K562 (cell line): ENCODE data around the gene MYO1F. TPM values are rescaled to one million over a fixed set of nuclear protein-coding genes. Genes with fewer than 3 reads are reported as not detected.

Experiments
- ATAC-seq: fragments of 200-7000 bp; cut with Tn5 transposase; 3 replicates; pipeline ENCODE4 v1.9.1; 2020; ENCODE audit warnings: moderate library complexity
- BruUV-seq: library from RNA; stranded (reverse); fragments of 400-500 nt; replicated peaks from 2 replicates; lab custom pipeline; 2021; lab: Mats Ljungman, UMichigan
- CTCF ChIA-PET: fragments of 300-600 bp; formaldehyde crosslinking; extraction: SDS; loops from one replicate; lab custom pipeline; 2021; ENCODE audit warnings: low intra/inter-chr PET ratio; lab: Yijun Ruan, JAX
- POLR2A ChIA-PET: fragments of 300-600, 350-650 bp; sonication (Branson Sonifier 250); formaldehyde crosslinking; extraction: SDS; loops from one replicate; lab custom pipeline; 2021; ENCODE audit warnings: antibody characterized with exemption, inconsistent platforms; lab: Yijun Ruan, JAX
- DNase-seq, 4 experiments: peaks; one replicate each; pipeline versions ENCODE4 v3.0.0 to v3.0.0-alpha.2; 2011 to 2018; ENCODE audit warnings: low spot score in 3 of 4, mixed read lengths in 3 of 4; ENCODE audit errors: extremely low read depth in 1 of 4
- FAIRE-seq: peaks from 2 replicates; lab custom pipeline; 2011; peaks lifted over from hg19 to GRCh38; lab: Jason Lieb, UNC
- H2AFZ ChIP-seq: 2 replicates; pipeline ENCODE4 v1.6.0; 2011; ENCODE audit warnings: low read depth, low read length, control low read depth, inconsistent platforms
- H3K27ac ChIP-seq: fragments of 200-600 bp; 3 replicates; pipeline ENCODE4 v1.8.0; 2011; ENCODE audit warnings: low read depth, mild to moderate bottlenecking, control low read depth, inconsistent platforms, low read length, moderate library complexity, mixed read lengths; ENCODE audit errors: extremely low read depth
- H3K27me3 ChIP-seq, 2 experiments: fragments of 300-600 bp in 1 of 2; 2 replicates in 1 of 2; 3 replicates in 1 of 2; pipeline versions ENCODE4 v1.6.0 to v1.8.0; 2011; ENCODE audit warnings: inconsistent platforms in 2 of 2, low read length in 2 of 2, mild to moderate bottlenecking in 1 of 2, mixed read lengths in 1 of 2, moderate library complexity in 1 of 2; ENCODE audit not compliant: control insufficient read depth in 2 of 2, insufficient read depth in 2 of 2
- H3K36me3 ChIP-seq: fragments of 300-600 bp; 3 replicates; pipeline ENCODE4 v1.8.0; 2011; ENCODE audit warnings: mild to moderate bottlenecking, low read length, inconsistent platforms; ENCODE audit not compliant: control insufficient read depth, insufficient read depth
- H3K4me1 ChIP-seq, 2 experiments: fragments of 200-600 bp in 1 of 2; replicated peaks in 1 of 2; 2 replicates in 1 of 2; 3 replicates in 1 of 2; pipeline versions ENCODE4 v1.5.1 to v1.8.0; 2011; ENCODE audit warnings: inconsistent platforms in 2 of 2, low read length in 2 of 2, mild to moderate bottlenecking in 1 of 2, mixed read lengths in 1 of 2, moderate library complexity in 1 of 2; ENCODE audit not compliant: control insufficient read depth in 2 of 2, insufficient read depth in 2 of 2
- H3K4me2 ChIP-seq: 2 replicates; pipeline ENCODE4 v1.6.1; 2011; ENCODE audit warnings: low read length, control low read depth, inconsistent platforms, mixed read lengths; ENCODE audit not compliant: insufficient read depth
- H3K4me3 ChIP-seq: fragments of 200-600 bp; sonication (generic), shearing (Covaris generic); 2 replicates; pipeline ENCODE4 v1.5.1; 2016; ENCODE audit warnings: control low read depth, inconsistent platforms
- H3K79me2 ChIP-seq: fragments of 200-600 bp; 3 replicates; pipeline ENCODE4 v1.8.0; 2011; ENCODE audit warnings: low read length, inconsistent platforms; ENCODE audit not compliant: control insufficient read depth, insufficient read depth
- H3K9ac ChIP-seq, 2 experiments: 2 replicates each; pipeline versions ENCODE4 v1.6.0 to v1.6.1; 2011; ENCODE audit warnings: low read depth in 2 of 2, low read length in 2 of 2, control low read depth in 1 of 2, inconsistent platforms in 1 of 2, mild to moderate bottlenecking in 1 of 2, mixed read lengths in 1 of 2; ENCODE audit not compliant: insufficient read depth in 1 of 2
- H3K9me1 ChIP-seq: one replicate; pipeline ENCODE4 v1.6.0; 2011; ENCODE audit warnings: inconsistent platforms, mild to moderate bottlenecking, low read length, moderate library complexity; ENCODE audit not compliant: control insufficient read depth, insufficient read depth
- H3K9me3 ChIP-seq: replicated peaks from 2 replicates; pipeline ENCODE4 v1.5.1; 2011; ENCODE audit warnings: low read depth, low read length, inconsistent platforms; ENCODE audit not compliant: control insufficient read depth, insufficient read depth
- H4K20me1 ChIP-seq: replicated peaks from 2 replicates; pipeline ENCODE4 v1.6.1; 2011; ENCODE audit warnings: low read length, inconsistent platforms, mixed read lengths; ENCODE audit not compliant: control insufficient read depth, insufficient read depth
- CEBPG ChIP-seq, 3 experiments: fragments of 200-800 bp in 1 of 3; sonication (Bioruptor generic) in 1 of 3; sonication (generic) in 1 of 3; formaldehyde crosslinking in 1 of 3; IDR thresholded peaks in 2 of 3; conservative IDR thresholded peaks in 1 of 3; 2 replicates each; pipeline versions ENCODE4 v1.6.1 to v1.8.0; 2016 to 2022; ENCODE audit warnings: missing compliant biosample characterization in 2 of 3, missing genetic modification characterization in 2 of 3, mild to moderate bottlenecking in 1 of 3, missing genetic modification reagents in 1 of 3
- GTF3C2 ChIP-seq: IDR thresholded peaks from 3 replicates; pipeline ENCODE4 v1.6.1; 2011; ENCODE audit warnings: borderline replicate concordance, mild to moderate bottlenecking, moderate library complexity; ENCODE audit not compliant: insufficient read length; ENCODE audit errors: extremely low read depth
- PRMT5 ChIP-seq: sonication (generic); formaldehyde crosslinking; IDR thresholded peaks from 2 replicates; pipeline ENCODE4 v1.5.0; 2020; ENCODE audit warnings: missing genetic modification reagents
- RBFOX2 ChIP-seq: fragments of 200-400 bp; formaldehyde crosslinking; IDR thresholded peaks from 2 replicates; pipeline ENCODE4 v1.6.1; 2017; ENCODE audit warnings: low read depth, mild to moderate bottlenecking, low read length, moderate library complexity
- SMAD2 ChIP-seq: fragments of 150-350 bp; IDR thresholded peaks from 2 replicates; pipeline ENCODE4 v1.6.1; 2014; ENCODE audit warnings: low read depth, mild to moderate bottlenecking, low read length
- SRSF9 ChIP-seq: fragments of 200-400 bp; formaldehyde crosslinking; IDR thresholded peaks from 2 replicates; pipeline ENCODE4 v1.6.1; 2017; ENCODE audit warnings: low read depth, low read length, borderline replicate concordance
- STAT5A ChIP-seq: IDR thresholded peaks from 2 replicates; pipeline ENCODE4 v1.6.1; 2012; ENCODE audit warnings: low read length, inconsistent platforms, borderline replicate concordance
- YY1 ChIP-seq, 3 experiments: IDR thresholded peaks; 2 replicates each; pipeline ENCODE4 v1.6.1; 2011; ENCODE audit warnings: low read length in 2 of 3, mild to moderate bottlenecking in 2 of 3, moderate library complexity in 2 of 3, borderline replicate concordance in 1 of 3, control low read depth in 1 of 3, low read depth in 1 of 3; ENCODE audit not compliant: insufficient read depth in 3 of 3, insufficient replicate concordance in 2 of 3, control insufficient read depth in 1 of 3, insufficient read length in 1 of 3; ENCODE audit errors: extremely low read depth in 1 of 3
- ZFP36 ChIP-seq: fragments of 150-350 bp; IDR thresholded peaks from 2 replicates; pipeline ENCODE4 v1.6.1; 2018; ENCODE audit warnings: low read length, low read depth; ENCODE audit not compliant: partially characterized antibody
- ZFP91 ChIP-seq: sonication (generic); formaldehyde crosslinking; IDR thresholded peaks from 2 replicates; pipeline ENCODE4 v1.8.0; 2022; ENCODE audit warnings: mild to moderate bottlenecking, missing genetic modification reagents
- ZNF121 ChIP-seq: sonication (generic); formaldehyde crosslinking; conservative IDR thresholded peaks from 2 replicates; pipeline ENCODE4 v1.8.0; 2022; ENCODE audit warnings: missing genetic modification reagents
- WGBS: fragments of 100-300 bp; shearing (Covaris generic); methylation state at CpG from one replicate; pipeline ENCODE4 v1.1.6; 2016; ENCODE audit warnings: low coverage, mixed read lengths; ENCODE audit not compliant: insufficient coverage; ENCODE audit errors: missing lambda C conversion rate; 5-methylcytosine and 5-hydroxymethylcytosine counted together
- in situ Hi-C: fragments of 300-500 bp; cut with MboI; formaldehyde crosslinking; loops from 4 replicates; pipeline ENCODE4 v1.15.0; 2018; ENCODE audit warnings: inconsistent platforms, mixed read lengths
- intact Hi-C: fragments of 100-400 bp; cut with micrococcal nuclease; formaldehyde crosslinking; loops from 2 replicates; pipeline ENCODE4 v1.14.2; 2022
- polyA plus RNA-seq, 8 experiments: library from polyadenylated mRNA; depleted of rRNA in 4 of 8; stranded (reverse) in 5 of 8; unstranded in 3 of 8; fragments of >200 nt; fragmentation: Nextera tagmentation in 2 of 8; fragmentation: Illumina TruSeq in 1 of 8; extraction: Ambion mirVana in 2 of 8; extraction: Trizol in 1 of 8; gene quantifications; 2 replicates each; pipeline versions ENCODE4 v1.2.1 to v1.2.3, GENCODE V29; 2011 to 2014; ENCODE audit warnings: inconsistent platforms in 1 of 8, missing spikeins in 1 of 8
- total RNA-seq, 7 experiments: library from RNA; depleted of rRNA in 6 of 7; stranded (reverse); fragments of >200 nt in 6 of 7; fragmentation: Illumina TruSeq in 2 of 7; extraction: Trizol in 2 of 7; gene quantifications; 2 replicates each; pipeline versions ENCODE4 v1.2.1 to v1.2.3, GENCODE V29; 2011 to 2021; ENCODE audit warnings: low replicate concordance in 1 of 7

The MYO1F gene
- total and polyA plus RNA-seq, 9 of the 15 experiments (the other 6 are each of a cell fraction or from before 2014, with no cell fraction given), result 0.78 to 9.4 (median 4.3) TPM

DNA sequence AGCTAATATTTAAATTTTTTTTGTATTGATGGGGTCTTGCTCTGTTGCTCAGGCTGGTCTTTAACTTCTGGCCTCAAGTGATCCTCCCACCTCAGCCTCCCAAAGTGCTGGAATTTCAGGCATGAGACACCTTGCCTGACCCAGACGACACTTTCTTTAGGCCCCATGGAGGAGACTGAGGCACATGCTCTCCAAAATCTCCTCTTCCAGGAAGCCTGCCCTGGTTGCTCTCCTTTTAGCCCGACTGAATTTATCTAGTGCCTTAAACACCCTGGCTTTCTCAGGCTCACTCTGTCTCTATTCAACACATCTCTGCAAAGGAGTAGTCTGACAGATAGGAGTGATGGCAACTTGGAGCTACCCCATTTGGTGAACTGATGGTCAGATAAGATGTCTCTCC lies 18.9 kb downstream of the MYO1F start:
- TF ChIP-seq YY1 (IDR thresholded peaks at IDR 0.05; ENCODE audit: borderline replicate concordance in 1 of 3, control insufficient read depth in 1 of 3, extremely low read depth in 1 of 3, insufficient read depth in 3 of 3, insufficient read length in 1 of 3, insufficient replicate concordance in 2 of 3, low read depth in 1 of 3, low read length in 2 of 3) (no peak), GTF3C2 (no peak), CEBPG (CRISPR knock-in tag; IDR thresholded peaks at IDR 0.05) (no peak), CEBPG (tag; conservative IDR thresholded peaks at IDR 0.05 in 1 of 2, IDR thresholded peaks at IDR 0.05 in 1 of 2) (no peak), PRMT5 (CRISPR knock-in tag) (no peak), SRSF9 (no peak), STAT5A (no peak), SMAD2 (no peak), ZFP36 (peak; percentile 94), RBFOX2 (no peak), ZNF121 (CRISPR knock-in tag) (peak; percentile 60; the same call in 1 of the 2 replicates), ZFP91 (CRISPR knock-in tag) (no peak)
- WGBS, result 0% methylated on average over 2 of the region's 2 CpGs
- Histone ChIP-seq H3K27me3 (peaks cover 2 to 8% of the 10 kb centered on the region in 2 experiments; a peak in 2 of 5 replicates), H3K9me3 (no peaks in the 10 kb centered on the region), H3K4me2 (no peak overlapping the region), H3K9ac (no peak overlapping the region), H2AFZ (no peak overlapping the region), H3K9me1 (no peaks in the 10 kb centered on the region), H3K36me3 (no peaks in the 10 kb centered on the region), H3K27ac (no peak overlapping the region), H4K20me1 (no peaks in the 10 kb centered on the region), H3K4me1 (peaks cover 0 to 8% of the 10 kb centered on the region in 2 experiments; a peak in 2 of 5 replicates), H3K4me3 (no peak overlapping the region), H3K79me2 (no peaks in the 10 kb centered on the region)
- intact Hi-C loops, result no loop called here
- ChIA-PET CTCF (no interaction called here), POLR2A (interaction anchor here (1.1 kb wide), 1 partner anchor 11 kb away, joined by 3 read pairs; no protein-coding TSS in a partner anchor)
- no peak for DNase-seq
- no peak for ATAC-seq
- in situ Hi-C loops, result no loop called here
- BruUV-seq, result no TSS peak
- no peak for FAIRE-seq
